ENCODE data around the gene NUB1.

DNA sequence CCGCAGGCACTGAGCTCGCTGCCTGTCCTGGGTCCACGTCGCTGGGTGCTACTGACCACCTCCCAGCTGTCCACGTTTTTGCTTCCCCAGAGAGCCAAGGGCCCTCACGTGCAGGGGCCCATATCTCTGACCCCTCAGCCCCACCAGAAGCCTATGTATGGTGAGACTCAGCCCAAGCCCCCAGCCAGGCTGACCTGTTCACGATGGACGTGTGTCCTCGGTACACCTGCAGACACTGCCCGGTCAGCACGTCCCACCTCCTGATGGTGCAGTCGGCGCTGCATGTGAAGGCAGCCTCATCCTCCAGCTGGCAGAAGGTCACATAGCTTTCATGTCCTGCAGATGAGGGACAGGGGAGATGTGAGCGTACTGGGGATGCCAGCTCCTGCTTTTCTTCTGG, 58.3 kb downstream of the NUB1 start:
- TF ChIP-seq, protein P1, sequence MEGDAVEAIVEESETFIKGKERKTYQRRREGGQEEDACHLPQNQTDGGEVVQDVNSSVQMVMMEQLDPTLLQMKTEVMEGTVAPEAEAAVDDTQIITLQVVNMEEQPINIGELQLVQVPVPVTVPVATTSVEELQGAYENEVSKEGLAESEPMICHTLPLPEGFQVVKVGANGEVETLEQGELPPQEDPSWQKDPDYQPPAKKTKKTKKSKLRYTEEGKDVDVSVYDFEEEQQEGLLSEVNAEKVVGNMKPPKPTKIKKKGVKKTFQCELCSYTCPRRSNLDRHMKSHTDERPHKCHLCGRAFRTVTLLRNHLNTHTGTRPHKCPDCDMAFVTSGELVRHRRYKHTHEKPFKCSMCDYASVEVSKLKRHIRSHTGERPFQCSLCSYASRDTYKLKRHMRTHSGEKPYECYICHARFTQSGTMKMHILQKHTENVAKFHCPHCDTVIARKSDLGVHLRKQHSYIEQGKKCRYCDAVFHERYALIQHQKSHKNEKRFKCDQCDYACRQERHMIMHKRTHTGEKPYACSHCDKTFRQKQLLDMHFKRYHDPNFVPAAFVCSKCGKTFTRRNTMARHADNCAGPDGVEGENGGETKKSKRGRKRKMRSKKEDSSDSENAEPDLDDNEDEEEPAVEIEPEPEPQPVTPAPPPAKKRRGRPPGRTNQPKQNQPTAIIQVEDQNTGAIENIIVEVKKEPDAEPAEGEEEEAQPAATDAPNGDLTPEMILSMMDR (IDR thresholded peaks at IDR 0.05) = no peak
- no peak for TF ChIP-seq POLR2A (IDR thresholded peaks at IDR 0.05)
